HG02642 (cell line): ENCODE results near the gene PXK.

ENCODE experiments used
- ATAC-seq: cut with Tn5 transposase; IDR thresholded peaks from one replicate; pipeline ENCODE4 v1.9.1; 2021; ENCODE audit warnings: mild to moderate bottlenecking; ENCODE audit not compliant: unreplicated experiment, poor library complexity

Gene PXK

GRCh38 chr3:58377750-58378149 lies 45.1 kb downstream of the PXK start:
- ATAC-seq: no peak

DNA sequence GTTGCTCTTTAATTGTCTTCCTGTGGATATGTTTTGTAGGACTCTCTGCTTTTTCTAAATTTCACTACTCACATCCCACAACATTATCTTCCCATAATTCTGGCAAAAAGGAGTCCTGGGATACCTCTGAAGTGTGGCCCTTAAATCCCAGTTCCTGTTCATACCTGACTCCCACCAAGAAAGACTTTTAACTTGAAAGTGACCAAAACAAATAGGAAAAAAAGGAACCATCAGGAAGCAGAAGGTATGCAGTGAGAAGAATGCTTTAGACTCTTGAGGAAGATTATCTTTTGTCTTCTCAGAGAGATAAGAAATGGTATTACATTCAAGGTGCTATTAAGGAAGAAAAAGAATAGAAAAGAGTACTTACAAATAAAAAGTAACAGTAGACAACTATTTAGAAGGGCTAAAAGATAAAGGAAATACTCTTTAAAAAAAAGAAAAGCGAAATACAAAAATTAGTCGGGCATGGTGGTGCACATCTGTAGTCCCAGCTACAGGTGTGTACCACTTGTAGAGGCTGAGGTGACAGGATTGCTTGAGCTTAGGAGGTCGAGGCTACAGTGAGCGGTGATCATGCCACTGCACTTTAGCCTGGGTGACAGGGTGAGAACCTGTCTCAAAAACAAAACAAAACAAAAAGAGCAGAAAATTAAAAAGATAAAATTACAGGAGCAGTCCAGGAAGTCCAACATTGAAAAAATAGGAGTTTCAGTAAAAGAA lies 46.8 kb downstream of the PXK start:
- ATAC-seq: no peak

- ATAC-seq: no peak
These were observed 50.8 kb downstream of the PXK start for GRCh38 chr3:58383476-58383875.

DNA sequence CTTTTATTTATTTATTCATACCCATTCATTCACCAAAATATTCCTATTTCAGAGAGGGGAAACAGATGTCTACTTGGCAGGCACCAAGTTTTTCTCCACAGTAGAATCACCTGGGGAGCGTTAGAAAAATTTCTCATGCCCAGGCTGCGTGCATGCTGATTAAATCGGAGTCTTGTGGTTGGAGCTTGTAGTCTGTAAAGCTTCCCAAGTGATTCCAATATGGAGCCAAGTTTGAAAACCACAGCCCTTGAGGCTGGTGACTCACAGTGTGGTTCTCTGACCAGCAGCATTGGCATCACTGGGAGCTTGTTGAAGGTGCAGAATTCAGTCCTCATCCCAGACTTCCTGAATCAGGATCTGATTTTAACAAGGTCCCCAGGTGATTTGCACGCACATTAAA lies 51.2 kb downstream of the PXK start:
- no peak for ATAC-seq

DNA sequence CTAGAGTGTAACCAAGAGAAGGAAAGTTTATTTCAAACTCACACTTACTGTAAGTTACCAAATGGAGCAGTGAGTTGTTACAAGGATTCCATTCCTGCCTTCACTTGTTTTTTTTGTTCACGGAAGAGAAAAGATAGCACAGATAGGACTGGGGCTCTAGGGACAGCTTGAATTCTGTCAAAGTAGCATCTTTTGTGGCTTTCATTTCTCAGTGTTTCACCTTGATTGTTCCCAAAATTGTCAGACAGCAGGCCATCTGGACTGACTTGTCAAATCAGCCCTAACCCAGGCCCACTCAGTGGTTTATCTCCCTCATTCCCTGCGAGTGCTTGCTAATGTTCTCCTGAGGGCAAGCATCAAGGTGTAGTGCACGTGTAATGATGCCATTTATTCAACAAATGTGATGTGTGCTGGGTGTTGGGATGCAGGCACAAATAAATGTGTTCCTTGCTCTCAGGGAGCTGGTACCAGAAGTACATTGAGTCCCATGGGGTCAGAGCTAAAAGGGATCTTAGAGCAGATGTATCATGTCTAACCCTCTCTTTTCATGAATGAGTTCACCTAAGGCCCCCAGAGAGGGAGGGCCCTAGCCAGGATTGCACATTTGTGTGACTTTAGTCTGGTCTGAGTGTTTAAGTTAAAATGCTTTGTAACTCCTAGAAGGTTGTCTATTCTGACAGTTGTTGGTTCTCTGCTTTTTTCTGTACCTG lies 51.8 kb downstream of the PXK start:
- no peak for ATAC-seq

GRCh38 chr3:58386626-58387365 lies 54.1 kb downstream of the PXK start:
- ATAC-seq: no peak

- ATAC-seq: no peak
These were observed 55.2 kb downstream of the PXK start for GRCh38 chr3:58387650-58388546.

DNA sequence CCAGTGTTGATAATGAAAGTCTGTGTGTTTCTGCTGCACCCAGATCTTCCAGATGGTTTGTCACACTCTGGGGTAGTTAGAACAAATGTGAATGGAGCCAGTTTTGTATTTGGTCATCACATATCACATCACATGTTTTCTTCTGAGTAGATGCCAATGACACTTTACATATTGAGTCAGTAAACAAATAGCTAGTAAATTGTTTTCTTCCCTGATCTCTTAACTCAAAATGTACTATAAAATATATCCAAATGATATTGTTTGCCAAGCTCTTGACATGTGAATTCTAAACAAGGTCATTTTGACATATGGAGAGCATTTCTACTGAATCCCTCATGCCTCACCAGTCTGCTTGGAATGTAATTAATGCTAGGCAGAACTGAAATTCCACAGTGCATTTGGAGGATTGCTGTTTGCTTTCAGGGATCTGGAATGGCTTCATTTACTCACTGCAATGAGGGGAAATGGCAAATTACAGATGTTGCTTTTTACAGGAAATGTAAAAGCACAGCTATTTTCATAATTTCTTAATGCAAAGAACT lies 55.9 kb downstream of the PXK start:
- ATAC-seq: no peak

- no peak for ATAC-seq
These were observed 58.6 kb downstream of the PXK start for GRCh38 chr3:58391156-58391865.

GRCh38 chr3:58392181-58392580 lies 59.5 kb downstream of the PXK start:
- ATAC-seq: no peak

DNA sequence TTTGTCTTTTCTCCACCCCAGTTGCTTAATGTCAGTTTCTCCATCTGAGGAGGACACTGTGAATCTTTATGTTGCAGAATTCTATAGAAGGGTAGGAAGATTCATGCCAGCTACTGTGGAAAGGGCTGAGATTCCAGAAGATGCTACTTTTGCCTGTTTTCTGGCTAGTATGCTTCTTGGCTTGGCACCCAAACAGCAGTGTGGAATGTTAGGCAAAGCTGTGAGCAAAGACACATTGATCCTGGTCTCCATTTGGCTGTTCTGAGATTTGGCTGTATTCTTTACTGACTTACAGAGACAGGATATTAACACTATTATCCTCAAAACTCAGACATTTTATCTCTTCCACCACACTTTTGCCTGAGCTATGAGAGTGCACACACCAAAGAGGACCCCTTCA lies 61.6 kb downstream of the PXK start:
- no peak for ATAC-seq

GRCh38 chr3:58398669-58399333 lies 66.1 kb downstream of the PXK start:
- no peak for ATAC-seq

- ATAC-seq: no peak
These were observed 70.9 kb downstream of the PXK start for GRCh38 chr3:58403513-58404109.

- no peak for ATAC-seq
These were observed 71.7 kb downstream of the PXK start for GRCh38 chr3:58404396-58404795.

GRCh38 chr3:58408906-58409305 lies 76.2 kb downstream of the PXK start:
- no peak for ATAC-seq

DNA sequence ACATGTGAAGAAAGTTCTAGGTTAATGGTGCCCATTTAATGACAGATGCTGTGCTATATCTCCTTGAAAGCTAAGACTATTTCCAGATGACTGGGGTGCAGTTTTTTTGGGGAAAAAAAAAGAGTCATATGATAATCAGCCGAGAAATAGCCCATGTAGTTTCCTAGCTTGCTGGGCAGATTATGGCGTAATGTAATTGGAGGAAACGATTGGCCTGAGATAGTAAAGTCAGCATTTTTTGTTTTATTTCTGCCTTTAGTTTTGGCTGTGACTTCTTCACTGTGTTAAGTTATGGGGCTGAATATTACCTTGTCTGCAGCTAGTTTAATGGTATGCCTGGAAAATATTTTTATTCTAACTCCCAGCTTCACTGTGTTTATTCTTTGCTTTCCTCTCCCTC lies 77.0 kb downstream of the PXK start:
- ATAC-seq: no peak

- ATAC-seq: no peak
These were observed 78.3 kb downstream of the PXK start for GRCh38 chr3:58411036-58411435.
